Liver (tissue), 9 donors: Measurements from ENCODE around the gene METTL25. TPM values are rescaled to one million over a fixed set of nuclear protein-coding genes. Genes with fewer than 3 reads are reported as not detected.

Experiments used
- DNase-seq: peaks from one replicate; pipeline ENCODE4 v3.0.0-alpha.2; 2017; ENCODE audit warnings: low spot score
- H3K27ac ChIP-seq, 2 donors: one replicate each; pipeline ENCODE4 v1.7.0; 2013; ENCODE audit warnings: inconsistent platforms in 2 of 2, low read length in 2 of 2, control low read depth in 1 of 2, low read depth in 1 of 2, mild to moderate bottlenecking in 1 of 2
- H3K27me3 ChIP-seq, 4 donors: one replicate each; pipeline versions ENCODE4 v1.6.1 to v1.7.0; 2013; ENCODE audit warnings: low read length in 3 of 4, inconsistent platforms in 1 of 4, mild to moderate bottlenecking in 1 of 4, moderate library complexity in 1 of 4; ENCODE audit not compliant: control insufficient read depth in 4 of 4, insufficient read depth in 4 of 4
- H3K36me3 ChIP-seq, 4 donors: one replicate each; pipeline versions ENCODE4 v1.6.1 to v1.7.0; 2013; ENCODE audit warnings: low read length in 3 of 4, mild to moderate bottlenecking in 3 of 4, low read depth in 1 of 4, moderate library complexity in 1 of 4; ENCODE audit not compliant: control insufficient read depth in 4 of 4, insufficient read depth in 3 of 4
- H3K4me1 ChIP-seq, 4 donors: one replicate each; pipeline versions ENCODE4 v1.6.1 to v1.7.0; 2013; ENCODE audit warnings: low read length in 3 of 4, mild to moderate bottlenecking in 3 of 4, moderate library complexity in 1 of 4; ENCODE audit not compliant: control insufficient read depth in 4 of 4, insufficient read depth in 4 of 4
- H3K4me3 ChIP-seq, 3 donors: one replicate each; pipeline versions ENCODE4 v1.6.1 to v1.7.0; 2013; ENCODE audit warnings: low read length in 3 of 3, control low read depth in 1 of 3, low read depth in 1 of 3, mild to moderate bottlenecking in 1 of 3
- H3K9ac ChIP-seq, 2 donors: one replicate each; pipeline ENCODE4 v1.7.0; 2013; ENCODE audit warnings: low read length in 2 of 2, mild to moderate bottlenecking in 2 of 2, moderate library complexity in 2 of 2, control low read depth in 1 of 2, low read depth in 1 of 2
- H3K9me3 ChIP-seq, 4 donors: one replicate each; pipeline versions ENCODE4 v1.6.1 to v1.7.0; 2013; ENCODE audit warnings: low read length in 3 of 4; ENCODE audit not compliant: control insufficient read depth in 4 of 4
- CTCF ChIP-seq: fragments of 150-350 bp; IDR thresholded peaks from 2 replicates; pipeline ENCODE4 v1.5.1; 2017; ENCODE audit warnings: improper control_type of control experiment, low read depth, low read length; ENCODE audit not compliant: missing input control
- FOXA1 ChIP-seq: IDR thresholded peaks from 2 replicates; pipeline ENCODE4 v1.6.1; 2016; ENCODE audit warnings: antibody characterized with exemption
- FOXA2 ChIP-seq: IDR thresholded peaks from 2 replicates; pipeline ENCODE4 v1.6.1; 2016; ENCODE audit warnings: antibody characterized with exemption
- GABPA ChIP-seq, 2 donors: IDR thresholded peaks in 1 of 2; conservative IDR thresholded peaks in 1 of 2; 2 replicates each; pipeline ENCODE4 v1.6.1; 2016; ENCODE audit warnings: antibody characterized with exemption in 2 of 2, mild to moderate bottlenecking in 1 of 2, moderate library complexity in 1 of 2
- HNF4A ChIP-seq, 2 donors: conservative IDR thresholded peaks; 2 replicates each; pipeline ENCODE4 v1.6.1; 2016; ENCODE audit warnings: antibody characterized with exemption in 2 of 2, mild to moderate bottlenecking in 2 of 2
- HNF4G ChIP-seq: IDR thresholded peaks from 2 replicates; pipeline ENCODE4 v1.6.1; 2016; ENCODE audit warnings: antibody characterized with exemption
- JUND ChIP-seq, 2 donors: IDR thresholded peaks; 2 replicates each; pipeline ENCODE4 v1.6.1; 2016; ENCODE audit warnings: antibody characterized with exemption in 2 of 2
- NR2F2 ChIP-seq: IDR thresholded peaks from 2 replicates; pipeline ENCODE4 v1.6.1; 2016; ENCODE audit warnings: antibody characterized with exemption
- RAD21 ChIP-seq, 2 donors: IDR thresholded peaks; 2 replicates each; pipeline ENCODE4 v1.6.1; 2016; ENCODE audit warnings: antibody characterized with exemption in 2 of 2, mild to moderate bottlenecking in 2 of 2
- RXRA ChIP-seq, 2 donors: IDR thresholded peaks; 2 replicates each; pipeline ENCODE4 v1.6.1; 2017 to 2018; ENCODE audit warnings: antibody characterized with exemption in 2 of 2, mild to moderate bottlenecking in 1 of 2
- SP1 ChIP-seq: IDR thresholded peaks from 2 replicates; pipeline ENCODE4 v1.6.1; 2018; ENCODE audit warnings: antibody characterized with exemption, mild to moderate bottlenecking
- TAF1 ChIP-seq: conservative IDR thresholded peaks from 2 replicates; pipeline ENCODE4 v1.6.1; 2016; ENCODE audit warnings: antibody characterized with exemption, mild to moderate bottlenecking
- YY1 ChIP-seq: IDR thresholded peaks from 2 replicates; pipeline ENCODE4 v1.6.1; 2016; ENCODE audit warnings: antibody characterized with exemption, mild to moderate bottlenecking
- ZBTB33 ChIP-seq: IDR thresholded peaks from 2 replicates; pipeline ENCODE4 v1.6.1; 2016; ENCODE audit warnings: antibody characterized with exemption
- WGBS: extraction: QIAGEN DNeasy Blood & Tissue Kit; methylation state at CpG from one replicate; pipeline ENCODE4 v1.1.7; 2013; 5-methylcytosine and 5-hydroxymethylcytosine counted together
- polyA plus RNA-seq, 2 donors: library from polyadenylated mRNA; stranded (reverse) in 1 of 2; unstranded in 1 of 2; fragments of 200-250 nt in 1 of 2; fragments of >200 nt in 1 of 2; fragmentation: Nextera tagmentation in 1 of 2; extraction: Ambion mirVana in 1 of 2; gene quantifications; one replicate each; pipeline versions ENCODE4 v1.2.1 to v1.2.3, GENCODE V29; 2013 to 2015
- total RNA-seq, 2 donors: library from RNA; depleted of rRNA; stranded (reverse); fragments of >200 nt; gene quantifications; one replicate each; pipeline ENCODE4 v1.2.3, GENCODE V29; 2014
- TF ChIP-seq, protein P1 (sequence below): IDR thresholded peaks from 2 replicates; pipeline ENCODE4 v1.6.1; 2016; ENCODE audit warnings: antibody characterized with exemption
- TF ChIP-seq, protein P2 (sequence below): IDR thresholded peaks from 2 replicates; pipeline ENCODE4 v1.6.1; 2016; ENCODE audit warnings: antibody characterized with exemption, mild to moderate bottlenecking
- donor health status: healthy.
- donor health status: healthy.
- donor health status: healthy.
- donor health status: healthy.
- donor health status: healthy.

METTL25 gene
- total and polyA plus RNA-seq, 4 donors = 1.5 to 13.4 (median 9.6) TPM

GRCh38 chr12:82430541-82431145 is 72.3 kb downstream of the METTL25 start (continued):
- TF ChIP-seq CTCF (no peak), SP1 (no peak), FOXA1 (no peak), JUND (IDR thresholded peaks at IDR 0.05) (no peak), TAF1 (no peak), RAD21 (IDR thresholded peaks at IDR 0.05) (no peak), NR2F2 (no peak), HNF4G (no peak), GABPA (IDR thresholded peaks at IDR 0.05 in 1 of 2, conservative IDR thresholded peaks at IDR 0.05 in 1 of 2) (no peak)

DNA sequence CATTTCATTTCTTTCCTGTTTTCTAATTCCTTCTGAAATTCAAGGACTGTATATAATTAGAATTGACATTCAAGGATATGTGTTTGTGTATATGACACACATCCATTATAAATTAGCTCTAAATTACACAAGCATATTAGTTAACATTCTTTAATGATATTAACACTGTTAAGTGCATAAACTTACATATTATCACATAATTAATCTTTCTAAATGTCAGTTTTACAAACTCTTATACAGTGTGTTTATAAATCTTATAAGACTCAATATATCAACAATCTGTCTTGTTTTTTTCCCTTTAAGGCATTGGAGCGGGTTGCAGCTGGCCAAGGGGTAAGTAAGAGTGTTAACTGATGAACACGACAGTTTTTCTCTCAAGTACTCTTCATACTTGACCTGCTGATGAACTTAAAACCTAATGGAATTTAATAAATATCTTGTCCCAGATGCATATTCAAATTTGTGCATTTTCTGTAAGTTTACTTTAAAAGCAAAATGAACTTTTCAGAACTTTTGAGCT is 76.1 kb downstream of the METTL25 start:
- no peak for DNase-seq
- no peaks in the 10 kb centered on the region for H3K36me3 ChIP-seq
- H3K4me3 ChIP-seq = no peak overlapping the region
- no peaks in the 10 kb centered on the region for H3K9me3 ChIP-seq
- no peaks in the 10 kb centered on the region for H3K27me3 ChIP-seq
- TF ChIP-seq, protein P1, sequence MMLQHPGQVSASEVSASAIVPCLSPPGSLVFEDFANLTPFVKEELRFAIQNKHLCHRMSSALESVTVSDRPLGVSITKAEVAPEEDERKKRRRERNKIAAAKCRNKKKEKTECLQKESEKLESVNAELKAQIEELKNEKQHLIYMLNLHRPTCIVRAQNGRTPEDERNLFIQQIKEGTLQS = no peak
- TF ChIP-seq CTCF = no peak
- TF ChIP-seq TAF1 = no peak
- TF ChIP-seq HNF4G = no peak
- TF ChIP-seq RAD21 (IDR thresholded peaks at IDR 0.05) = no peak
- TF ChIP-seq FOXA1 = no peak
- no peak for TF ChIP-seq HNF4A (conservative IDR thresholded peaks at IDR 0.05)
- no peak for TF ChIP-seq YY1
- TF ChIP-seq RXRA (IDR thresholded peaks at IDR 0.05) = no peak
- H3K4me1 ChIP-seq = no peaks in the 10 kb centered on the region
- H3K9ac ChIP-seq = no peak overlapping the region
- WGBS = 88% methylated on average over 2 of the region's 2 CpGs
- no peak overlapping the region for H3K27ac ChIP-seq

GRCh38 chr12:82436354-82436753 is 78.0 kb downstream of the METTL25 start:
- WGBS = 91% methylated on average over 1 of the region's 1 CpG
- no peak overlapping the region for H3K4me3 ChIP-seq
- no peaks in the 10 kb centered on the region for H3K27me3 ChIP-seq
- DNase-seq = no peak
- no peak overlapping the region for H3K9ac ChIP-seq
- H3K9me3 ChIP-seq = no peaks in the 10 kb centered on the region
- H3K27ac ChIP-seq = no peak overlapping the region
- no peaks in the 10 kb centered on the region for H3K4me1 ChIP-seq
- no peak for TF ChIP-seq SP1
- TF ChIP-seq, protein P1 = no peak
- TF ChIP-seq HNF4G = no peak
- no peak for TF ChIP-seq RAD21 (IDR thresholded peaks at IDR 0.05)
- TF ChIP-seq ZBTB33 = no peak
- TF ChIP-seq TAF1 = no peak
- TF ChIP-seq, protein P2, sequence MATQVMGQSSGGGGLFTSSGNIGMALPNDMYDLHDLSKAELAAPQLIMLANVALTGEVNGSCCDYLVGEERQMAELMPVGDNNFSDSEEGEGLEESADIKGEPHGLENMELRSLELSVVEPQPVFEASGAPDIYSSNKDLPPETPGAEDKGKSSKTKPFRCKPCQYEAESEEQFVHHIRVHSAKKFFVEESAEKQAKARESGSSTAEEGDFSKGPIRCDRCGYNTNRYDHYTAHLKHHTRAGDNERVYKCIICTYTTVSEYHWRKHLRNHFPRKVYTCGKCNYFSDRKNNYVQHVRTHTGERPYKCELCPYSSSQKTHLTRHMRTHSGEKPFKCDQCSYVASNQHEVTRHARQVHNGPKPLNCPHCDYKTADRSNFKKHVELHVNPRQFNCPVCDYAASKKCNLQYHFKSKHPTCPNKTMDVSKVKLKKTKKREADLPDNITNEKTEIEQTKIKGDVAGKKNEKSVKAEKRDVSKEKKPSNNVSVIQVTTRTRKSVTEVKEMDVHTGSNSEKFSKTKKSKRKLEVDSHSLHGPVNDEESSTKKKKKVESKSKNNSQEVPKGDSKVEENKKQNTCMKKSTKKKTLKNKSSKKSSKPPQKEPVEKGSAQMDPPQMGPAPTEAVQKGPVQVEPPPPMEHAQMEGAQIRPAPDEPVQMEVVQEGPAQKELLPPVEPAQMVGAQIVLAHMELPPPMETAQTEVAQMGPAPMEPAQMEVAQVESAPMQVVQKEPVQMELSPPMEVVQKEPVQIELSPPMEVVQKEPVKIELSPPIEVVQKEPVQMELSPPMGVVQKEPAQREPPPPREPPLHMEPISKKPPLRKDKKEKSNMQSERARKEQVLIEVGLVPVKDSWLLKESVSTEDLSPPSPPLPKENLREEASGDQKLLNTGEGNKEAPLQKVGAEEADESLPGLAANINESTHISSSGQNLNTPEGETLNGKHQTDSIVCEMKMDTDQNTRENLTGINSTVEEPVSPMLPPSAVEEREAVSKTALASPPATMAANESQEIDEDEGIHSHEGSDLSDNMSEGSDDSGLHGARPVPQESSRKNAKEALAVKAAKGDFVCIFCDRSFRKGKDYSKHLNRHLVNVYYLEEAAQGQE = no peak
- no peak for TF ChIP-seq FOXA2
- TF ChIP-seq RXRA (IDR thresholded peaks at IDR 0.05) = no peak
- peaks cover 0 to 6% (median 0%) of the 10 kb centered on the region in 4 donors for H3K36me3 ChIP-seq
